Panc1 (cell line): ENCODE results near the gene SPRED2.

Source experiments
- CTCF ChIP-seq: fragments of 450-650 bp; IDR thresholded peaks from 2 replicates; pipeline ENCODE4 v1.5.1; 2017; ENCODE audit warnings: mild to moderate bottlenecking
- POLR2AphosphoS5 ChIP-seq: IDR thresholded peaks from 2 replicates; pipeline ENCODE4 v1.6.1; 2012; ENCODE audit warnings: mild to moderate bottlenecking, low read depth, low read length, moderate library complexity

- TF ChIP-seq CTCF (no peak), POLR2AphosphoS5 (no peak)
Measured at GRCh38 chr2:65291216-65292105, 140.9 kb downstream of the SPRED2 start.
